Measurements from ENCODE around the gene SCN9A. TPM values are rescaled to one million over a fixed set of nuclear protein-coding genes. Genes with fewer than 3 reads are reported as not detected.
"Not testable (repeated sequence)": the region's sequence is repeated elsewhere in the genome, so short reads cannot be mapped to it uniquely, and the experiment has no call there.

Gene SCN9A
- total RNA-seq, 1 donor from 2014 or later = 1.4 TPM

DNA sequence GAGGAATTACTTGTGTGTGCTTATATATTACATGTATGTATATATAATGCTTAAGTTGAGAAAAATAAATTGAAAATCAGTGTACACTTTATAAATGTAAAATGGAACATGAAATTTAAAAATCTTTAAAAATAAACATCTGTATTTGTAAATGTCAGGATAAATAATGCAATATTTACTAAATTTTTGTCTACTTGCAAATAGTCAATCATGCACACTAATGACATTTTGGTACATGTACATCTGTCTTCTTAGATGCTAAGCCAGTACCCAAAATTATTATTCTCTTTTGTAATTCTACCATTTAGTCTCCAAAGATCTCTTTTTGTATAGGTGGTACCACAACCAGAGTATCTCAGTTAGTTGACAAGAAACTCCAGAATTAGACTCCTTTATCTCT lies 151.5 kb downstream of the SCN9A start:
- Histone ChIP-seq H3K4me3 (no peak overlapping the region), H3K36me3 (no peaks in the 10 kb centered on the region), H3K27ac (replicated peaks) (no peak overlapping the region), H3K4me1 (no peaks in the 10 kb centered on the region), H3K27me3 (ENCODE audit: low read depth) (no peaks in the 10 kb centered on the region), H3K9me3 (replicated peaks) (peaks cover 9% of the 10 kb centered on the region)
- DNase-seq = no peak
- TF ChIP-seq, protein P1, sequence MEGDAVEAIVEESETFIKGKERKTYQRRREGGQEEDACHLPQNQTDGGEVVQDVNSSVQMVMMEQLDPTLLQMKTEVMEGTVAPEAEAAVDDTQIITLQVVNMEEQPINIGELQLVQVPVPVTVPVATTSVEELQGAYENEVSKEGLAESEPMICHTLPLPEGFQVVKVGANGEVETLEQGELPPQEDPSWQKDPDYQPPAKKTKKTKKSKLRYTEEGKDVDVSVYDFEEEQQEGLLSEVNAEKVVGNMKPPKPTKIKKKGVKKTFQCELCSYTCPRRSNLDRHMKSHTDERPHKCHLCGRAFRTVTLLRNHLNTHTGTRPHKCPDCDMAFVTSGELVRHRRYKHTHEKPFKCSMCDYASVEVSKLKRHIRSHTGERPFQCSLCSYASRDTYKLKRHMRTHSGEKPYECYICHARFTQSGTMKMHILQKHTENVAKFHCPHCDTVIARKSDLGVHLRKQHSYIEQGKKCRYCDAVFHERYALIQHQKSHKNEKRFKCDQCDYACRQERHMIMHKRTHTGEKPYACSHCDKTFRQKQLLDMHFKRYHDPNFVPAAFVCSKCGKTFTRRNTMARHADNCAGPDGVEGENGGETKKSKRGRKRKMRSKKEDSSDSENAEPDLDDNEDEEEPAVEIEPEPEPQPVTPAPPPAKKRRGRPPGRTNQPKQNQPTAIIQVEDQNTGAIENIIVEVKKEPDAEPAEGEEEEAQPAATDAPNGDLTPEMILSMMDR (IDR thresholded peaks at IDR 0.05; ENCODE audit: borderline replicate concordance) = no peak
- intact Hi-C loops (cut with micrococcal nuclease) = no loop called here

DNA sequence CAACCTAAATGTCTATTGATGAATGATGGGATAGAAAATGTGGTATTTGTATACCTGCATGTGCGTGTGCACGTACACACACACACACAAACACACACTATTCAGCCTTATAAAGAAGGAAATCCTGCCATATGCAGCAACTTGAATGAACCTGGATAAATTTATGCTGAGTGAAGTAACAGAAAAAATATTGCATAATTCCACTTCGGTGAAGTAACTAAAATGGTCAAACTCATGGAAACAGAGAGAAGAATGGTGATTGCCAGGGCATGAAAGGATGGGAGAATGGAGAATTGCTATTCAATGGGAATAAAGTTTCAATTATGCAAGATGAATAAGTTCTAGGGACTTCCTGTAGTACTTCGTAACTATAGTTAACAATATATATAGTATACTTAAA lies 152.4 kb downstream of the SCN9A start:
- intact Hi-C loops (cut with micrococcal nuclease) = no loop called here
- Histone ChIP-seq H3K27ac (replicated peaks) (no peak overlapping the region), H3K27me3 (ENCODE audit: low read depth) (no peaks in the 10 kb centered on the region), H3K4me3 (no peak overlapping the region), H3K36me3 (no peaks in the 10 kb centered on the region), H3K4me1 (no peaks in the 10 kb centered on the region), H3K9me3 (replicated peaks) (peaks cover 9% of the 10 kb centered on the region)
- TF ChIP-seq, protein P1 (IDR thresholded peaks at IDR 0.05; ENCODE audit: borderline replicate concordance) = no peak
- no peak for DNase-seq

DNA sequence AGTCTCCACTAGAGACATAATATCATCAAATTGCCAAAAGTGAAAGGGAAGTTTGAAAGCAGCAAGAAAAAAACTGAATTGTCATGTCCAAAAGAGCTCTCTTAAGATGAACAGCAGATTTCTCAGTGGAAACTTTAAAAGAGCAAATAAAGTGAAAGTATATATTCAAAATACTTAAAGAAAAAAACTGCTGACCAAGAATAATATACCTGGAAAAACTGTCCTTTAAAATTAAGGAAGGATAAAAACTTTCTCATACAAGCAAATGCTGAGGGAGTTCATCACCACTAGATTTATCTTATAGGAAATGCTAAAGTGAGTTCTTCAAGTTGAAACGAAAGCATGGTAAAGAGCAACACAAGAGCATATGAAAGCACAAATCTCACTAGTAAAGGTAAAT lies 164.7 kb downstream of the SCN9A start:
- Histone ChIP-seq H3K27ac (replicated peaks) (no peak overlapping the region), H3K4me3 (no peak overlapping the region), H3K9me3 (replicated peaks) (peaks cover 71% of the 10 kb centered on the region), H3K36me3 (peaks cover 3% of the 10 kb centered on the region), H3K4me1 (no peaks in the 10 kb centered on the region), H3K27me3 (ENCODE audit: low read depth) (no peaks in the 10 kb centered on the region)
- intact Hi-C loops (cut with micrococcal nuclease) = no loop called here
- TF ChIP-seq, protein P1 (IDR thresholded peaks at IDR 0.05; ENCODE audit: borderline replicate concordance) = no peak
- no peak for DNase-seq

DNA sequence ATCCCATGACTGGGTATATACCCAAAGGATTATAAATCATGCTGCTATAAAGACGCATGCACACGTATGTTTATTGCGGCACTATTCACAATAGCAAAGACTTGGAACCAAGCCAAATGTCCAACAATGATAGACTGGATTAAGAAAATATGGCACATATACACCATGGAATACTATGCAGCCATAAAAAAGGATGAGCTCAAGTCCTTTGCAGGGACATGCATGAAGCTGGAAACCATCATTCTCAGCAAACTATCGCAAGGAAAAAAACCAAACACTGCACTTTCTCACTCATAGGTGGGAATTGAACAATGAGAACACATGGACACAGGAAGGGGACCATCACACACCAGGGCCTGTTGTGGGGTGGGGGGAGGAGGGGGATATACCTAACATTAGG lies 165.8 kb downstream of the SCN9A start:
- H3K9me3 ChIP-seq (replicated peaks) = peaks cover 67% of the 10 kb centered on the region
- H3K4me3 ChIP-seq; H3K27ac ChIP-seq (replicated peaks); intact Hi-C loops (cut with micrococcal nuclease); H3K27me3 ChIP-seq (ENCODE audit: low read depth); DNase-seq; H3K36me3 ChIP-seq; H3K4me1 ChIP-seq: not testable (repeated sequence)

DNA sequence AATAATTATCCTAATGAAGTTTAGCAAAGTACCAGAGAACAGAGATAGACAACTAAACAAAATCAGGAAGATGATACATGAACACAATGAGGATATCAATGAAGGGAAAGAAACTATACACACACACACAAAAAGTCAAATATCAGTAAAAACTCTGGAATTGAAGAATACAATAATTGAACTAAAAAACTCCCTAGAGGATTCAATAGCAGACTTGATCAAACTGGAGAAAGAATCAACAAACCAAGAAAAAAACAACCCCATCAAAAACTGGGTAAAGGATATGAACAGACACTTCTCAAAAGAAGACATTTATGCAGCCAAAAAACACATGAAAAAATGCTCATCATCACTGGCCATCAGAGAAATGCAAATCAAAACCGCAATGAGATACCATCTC lies 166.4 kb downstream of the SCN9A start:
- H3K27me3 ChIP-seq (ENCODE audit: low read depth); H3K4me1 ChIP-seq; DNase-seq; H3K4me3 ChIP-seq; H3K36me3 ChIP-seq; intact Hi-C loops (cut with micrococcal nuclease); H3K27ac ChIP-seq (replicated peaks): not testable (repeated sequence)
- H3K9me3 ChIP-seq (replicated peaks) = peaks cover 71% of the 10 kb centered on the region

DNA sequence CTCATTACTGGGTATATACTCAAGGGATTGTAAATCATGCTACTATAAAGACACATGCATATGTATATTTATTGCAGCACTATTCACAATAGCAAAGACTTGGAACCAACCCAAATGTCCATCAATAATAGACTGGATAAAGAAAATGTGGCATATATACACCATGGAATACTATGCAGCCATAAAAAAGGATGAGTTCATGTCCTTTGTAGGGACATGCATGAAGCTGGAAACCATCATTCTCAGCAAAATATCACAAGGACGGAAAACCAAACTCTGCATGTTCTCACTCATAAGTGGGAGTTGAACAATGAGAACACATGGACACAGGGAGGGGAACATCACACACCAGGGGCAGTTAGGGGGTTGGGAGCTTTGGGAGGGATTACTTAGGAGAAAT lies 169.6 kb downstream of the SCN9A start:
- peaks cover 74% of the 10 kb centered on the region for H3K9me3 ChIP-seq (replicated peaks)
- H3K4me3 ChIP-seq; H3K36me3 ChIP-seq; DNase-seq; H3K4me1 ChIP-seq; H3K27ac ChIP-seq (replicated peaks); H3K27me3 ChIP-seq (ENCODE audit: low read depth); intact Hi-C loops (cut with micrococcal nuclease): not testable (repeated sequence)

DNA sequence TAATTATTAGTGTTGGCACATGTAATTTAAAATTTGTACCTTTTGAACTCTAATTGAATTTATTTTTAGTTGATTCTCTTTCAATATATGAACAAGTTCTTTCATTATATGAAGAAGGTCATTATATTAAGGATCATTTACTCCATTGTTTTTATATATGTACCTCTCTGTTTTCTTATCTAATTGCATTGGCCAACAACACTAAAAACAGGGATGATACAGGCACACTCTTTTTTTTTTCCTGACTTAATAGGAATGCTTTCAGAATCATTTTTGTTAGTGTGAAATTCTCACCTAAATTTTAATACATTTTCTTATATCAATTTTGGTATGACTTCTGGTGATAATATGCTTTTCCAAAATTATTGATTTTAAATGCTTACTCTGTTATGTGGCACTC lies 173.0 kb downstream of the SCN9A start:
- H3K4me3 ChIP-seq = no peak overlapping the region
- intact Hi-C loops (cut with micrococcal nuclease) = no loop called here
- H3K4me1 ChIP-seq = no peaks in the 10 kb centered on the region
- TF ChIP-seq, protein P1 (IDR thresholded peaks at IDR 0.05; ENCODE audit: borderline replicate concordance) = no peak
- H3K27ac ChIP-seq (replicated peaks) = no peak overlapping the region
- peaks cover 43% of the 10 kb centered on the region for H3K9me3 ChIP-seq (replicated peaks)
- no peaks in the 10 kb centered on the region for H3K36me3 ChIP-seq
- no peaks in the 10 kb centered on the region for H3K27me3 ChIP-seq (ENCODE audit: low read depth)
- no peak for DNase-seq

All from left ventricle myocardium inferior (tissue), 1 donor.